Astrocyte of the spinal cord (primary cell): ENCODE measurements around the gene HSPA8.
A peak's percentile ranks its signal among the peaks of the same experiment; 100 is the strongest.

Experiments used
- DNase-seq: peaks from one replicate; pipeline ENCODE4 v3.0.0; 2011; ENCODE audit warnings: low read depth, low spot score
- H3K4me3 ChIP-seq: 2 replicates; pipeline ENCODE4 v1.5.1; 2011; ENCODE audit warnings: low read depth, mild to moderate bottlenecking, low read length, moderate library complexity
- in situ Hi-C: cut with HindIII; loops from 2 replicates; pipeline ENCODE4 v1.10.0; 2017; ENCODE audit warnings: low sequenced_read_pairs
- TF ChIP-seq, protein P1 (sequence below): IDR thresholded peaks from 2 replicates; pipeline ENCODE4 v1.5.1; 2012; ENCODE audit warnings: low read depth, mild to moderate bottlenecking, low read length, inconsistent platforms

The HSPA8 gene

DNA sequence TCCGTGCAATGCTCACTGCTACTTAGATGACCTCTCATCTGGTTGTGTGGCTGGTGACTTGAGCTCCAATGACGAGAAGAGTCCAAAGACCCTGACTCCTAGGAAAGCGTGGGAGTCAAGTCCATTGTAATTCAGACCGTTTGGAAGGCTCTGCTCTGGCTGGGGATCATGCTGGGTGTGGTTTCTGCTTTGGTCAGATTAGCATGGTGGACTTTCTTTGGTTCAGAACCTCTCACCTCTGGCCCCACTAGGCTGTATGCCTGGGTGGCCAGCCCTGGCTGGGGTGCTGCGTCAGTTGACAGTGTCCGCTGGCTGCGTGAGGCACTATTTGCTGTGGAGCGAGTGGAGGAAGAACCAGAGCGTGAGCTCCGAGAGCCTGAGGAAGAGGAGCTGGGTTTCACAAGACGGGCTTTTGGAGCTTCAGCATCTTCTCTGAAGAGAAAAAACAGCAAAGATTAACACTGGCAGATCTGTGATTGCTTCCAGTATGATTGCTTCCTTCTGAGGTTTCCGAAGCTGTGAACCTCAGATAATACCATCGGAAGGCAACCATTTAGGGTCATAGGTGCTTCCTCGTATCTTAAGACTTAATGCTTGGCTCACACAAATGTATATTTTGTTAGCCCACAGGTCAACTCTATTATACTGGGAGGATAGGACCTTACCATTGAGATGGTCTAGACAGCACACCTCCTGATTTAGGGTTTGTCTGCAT, 11.6 kb upstream of the HSPA8 start:
- in situ Hi-C loops = no loop called here
- no peak for DNase-seq
- TF ChIP-seq, protein P1, sequence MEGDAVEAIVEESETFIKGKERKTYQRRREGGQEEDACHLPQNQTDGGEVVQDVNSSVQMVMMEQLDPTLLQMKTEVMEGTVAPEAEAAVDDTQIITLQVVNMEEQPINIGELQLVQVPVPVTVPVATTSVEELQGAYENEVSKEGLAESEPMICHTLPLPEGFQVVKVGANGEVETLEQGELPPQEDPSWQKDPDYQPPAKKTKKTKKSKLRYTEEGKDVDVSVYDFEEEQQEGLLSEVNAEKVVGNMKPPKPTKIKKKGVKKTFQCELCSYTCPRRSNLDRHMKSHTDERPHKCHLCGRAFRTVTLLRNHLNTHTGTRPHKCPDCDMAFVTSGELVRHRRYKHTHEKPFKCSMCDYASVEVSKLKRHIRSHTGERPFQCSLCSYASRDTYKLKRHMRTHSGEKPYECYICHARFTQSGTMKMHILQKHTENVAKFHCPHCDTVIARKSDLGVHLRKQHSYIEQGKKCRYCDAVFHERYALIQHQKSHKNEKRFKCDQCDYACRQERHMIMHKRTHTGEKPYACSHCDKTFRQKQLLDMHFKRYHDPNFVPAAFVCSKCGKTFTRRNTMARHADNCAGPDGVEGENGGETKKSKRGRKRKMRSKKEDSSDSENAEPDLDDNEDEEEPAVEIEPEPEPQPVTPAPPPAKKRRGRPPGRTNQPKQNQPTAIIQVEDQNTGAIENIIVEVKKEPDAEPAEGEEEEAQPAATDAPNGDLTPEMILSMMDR = no peak
- no peak overlapping the region for H3K4me3 ChIP-seq

GRCh38 chr11:123072762-123073161, 10.8 kb upstream of the HSPA8 start:
- TF ChIP-seq, protein P1 = no peak
- H3K4me3 ChIP-seq = no peak overlapping the region
- in situ Hi-C loops = no loop called here
- no peak for DNase-seq

DNA sequence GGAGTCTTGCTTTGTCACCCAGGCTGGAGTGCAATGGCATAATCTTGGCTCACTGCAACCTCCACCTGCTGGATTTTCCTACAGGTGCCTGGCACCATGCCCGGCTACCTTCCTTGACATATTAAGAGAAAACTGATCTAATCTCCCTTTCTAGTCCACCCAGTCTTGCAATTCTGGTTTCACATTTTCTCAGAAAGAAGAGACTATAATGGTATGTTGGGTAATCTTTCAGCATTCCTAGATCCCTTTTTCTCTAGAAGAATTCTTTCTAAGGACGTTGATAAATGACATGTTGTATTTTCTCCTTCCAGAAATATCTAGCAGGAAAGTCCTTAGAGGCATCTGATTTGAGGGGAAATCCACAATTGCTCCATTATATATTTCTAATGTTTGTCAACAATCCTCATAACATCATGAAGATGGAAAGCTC, 10.4 kb upstream of the HSPA8 start:
- DNase-seq = no peak
- H3K4me3 ChIP-seq = no peak overlapping the region
- TF ChIP-seq, protein P1 = no peak
- in situ Hi-C loops = no loop called here

DNA sequence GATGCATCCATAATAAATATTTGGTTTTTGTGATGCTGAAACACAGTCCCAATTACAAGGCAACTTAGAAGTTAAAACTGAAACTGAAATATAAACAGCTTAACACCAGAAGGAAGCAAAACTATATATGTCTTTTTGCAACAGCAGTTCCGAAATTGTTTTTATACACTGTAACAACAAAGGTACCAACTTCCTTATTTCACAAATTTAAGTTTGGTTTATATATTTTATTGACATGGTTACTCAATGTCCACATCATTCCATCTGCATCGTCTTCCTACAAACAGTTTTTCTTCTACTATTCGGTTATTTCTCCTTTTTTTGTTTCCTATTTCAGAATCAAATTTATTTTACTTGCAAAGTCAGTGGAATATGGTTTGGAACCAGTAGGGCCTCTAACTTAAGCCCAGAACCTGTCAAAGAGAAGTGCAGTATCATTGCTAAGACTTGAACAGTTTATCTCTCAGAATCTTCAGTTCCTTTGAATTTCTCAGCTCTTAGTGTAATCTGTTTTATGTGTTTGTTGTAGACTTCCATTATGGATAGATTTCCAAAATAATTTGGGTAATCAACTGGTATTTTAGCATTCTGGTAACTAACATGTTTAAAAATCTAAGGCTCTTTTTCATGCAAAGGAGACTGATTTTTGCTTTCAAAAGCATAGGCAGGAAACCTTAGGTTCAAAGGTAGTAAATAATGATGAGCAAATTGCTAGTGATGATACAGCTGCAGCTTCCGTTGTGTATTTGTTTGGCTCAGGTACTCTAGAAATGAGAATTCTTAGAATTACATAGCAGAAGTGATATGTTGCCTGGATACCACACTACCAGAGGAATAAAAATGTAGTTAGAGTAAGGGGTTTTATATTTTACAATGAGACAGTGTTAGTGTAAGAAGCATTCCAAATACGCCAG, 8.2 kb upstream of the HSPA8 start:
- TF ChIP-seq, protein P1 = no peak
- H3K4me3 ChIP-seq = no peak overlapping the region
- in situ Hi-C loops = no loop called here
- DNase-seq = no peak

GRCh38 chr11:123065621-123066020, 3.7 kb upstream of the HSPA8 start:
- no peak overlapping the region for H3K4me3 ChIP-seq
- DNase-seq = peak; percentile 57
- TF ChIP-seq, protein P1 = no peak
- in situ Hi-C loops = no loop called here

GRCh38 chr11:123063826-123064657, 2.1 kb upstream of the HSPA8 start:
- in situ Hi-C loops = no loop called here
- TF ChIP-seq, protein P1 = no peak
- no peak for DNase-seq
- peak overlapping the region; percentile 96 for H3K4me3 ChIP-seq
